ENCODE results near the gene TRPM4. TPM values are rescaled to one million over a fixed set of nuclear protein-coding genes. Genes with fewer than 3 reads are reported as not detected.

Gene TRPM4
- total RNA-seq, 1 donor from 2014 or later, result 63.4 TPM

GRCh38 chr19:49255674-49256073 lies 98.1 kb downstream of the TRPM4 start:
- Histone ChIP-seq H3K4me1 (no peaks in the 10 kb centered on the region), H3K36me3 (peaks cover 0 to 2% of the 10 kb centered on the region in 2 donors), H3K27ac (no peak overlapping the region), H3K9me3 (peaks cover 0 to 13% of the 10 kb centered on the region in 2 donors), H3K4me3 (no peak overlapping the region), H3K27me3 (no peaks in the 10 kb centered on the region)
- no peak for DNase-seq (ENCODE audit: low spot score in 2 of 2)
- TF ChIP-seq CTCF (IDR thresholded peaks at IDR 0.05), result no peak
- intact Hi-C loops (cut with DNase I), result no loop called here

- Histone ChIP-seq H3K27ac (no peak overlapping the region), H3K27me3 (no peaks in the 10 kb centered on the region), H3K9me3 (peaks cover 0 to 13% of the 10 kb centered on the region in 2 donors), H3K4me1 (no peaks in the 10 kb centered on the region), H3K4me3 (no peak overlapping the region), H3K36me3 (no peaks in the 10 kb centered on the region)
- TF ChIP-seq CTCF (IDR thresholded peaks at IDR 0.05), result no peak
- no peak for DNase-seq (ENCODE audit: low spot score in 2 of 2)
- intact Hi-C loops (cut with DNase I), result no loop called here
Measured at GRCh38 chr19:49256691-49257090, 99.1 kb downstream of the TRPM4 start.

Other genes starting within 250 kb of the TRPM4 start
- gene DHDH, start 224.1 kb upstream of the TRPM4 start, total RNA-seq, result not detected
- gene BAX, start 202.9 kb upstream of the TRPM4 start, total RNA-seq, result 182 TPM
- 7,736 TPM for gene FTL, start 192.5 kb upstream of the TRPM4 start, total RNA-seq
- gene GYS1, start 164.5 kb upstream of the TRPM4 start, total RNA-seq, result 21.8 TPM
- gene RUVBL2, start 163.9 kb upstream of the TRPM4 start, total RNA-seq, result 106 TPM
- gene LHB, start 140.7 kb upstream of the TRPM4 start, total RNA-seq, result not detected
- gene CGB3, start 133.5 kb upstream of the TRPM4 start, total RNA-seq, result not detected
- gene CGB2, start 125.9 kb upstream of the TRPM4 start, total RNA-seq, result not detected
- gene CGB1, start 120.9 kb upstream of the TRPM4 start, total RNA-seq, result not detected
- gene CGB5, start 113.9 kb upstream of the TRPM4 start, total RNA-seq, result not detected
- not detected for gene CGB8, start 108.7 kb upstream of the TRPM4 start, total RNA-seq
- gene CGB7, start 100.0 kb upstream of the TRPM4 start, total RNA-seq, result 10.2 TPM
- not detected for gene NTF4, start 93.0 kb upstream of the TRPM4 start, total RNA-seq
- gene KCNA7, start 85.1 kb upstream of the TRPM4 start, total RNA-seq, result not detected
- gene SNRNP70, start 72.3 kb upstream of the TRPM4 start, total RNA-seq, result 185 TPM
- 42.1 TPM for gene LIN7B, start 43.4 kb upstream of the TRPM4 start, total RNA-seq
- gene C19orf73, start 38.6 kb upstream of the TRPM4 start, total RNA-seq, result not detected
- gene PPFIA3, start 38.2 kb upstream of the TRPM4 start, total RNA-seq, result 33.3 TPM
- gene HRC, start 2.4 kb upstream of the TRPM4 start, total RNA-seq, result not detected
- gene SLC6A16, start 167.4 kb downstream of the TRPM4 start, total RNA-seq, result 0.85 TPM
- gene CD37, start 177.6 kb downstream of the TRPM4 start, total RNA-seq, result 15.6 TPM
- 51.4 TPM for gene TEAD2, start 204.6 kb downstream of the TRPM4 start, total RNA-seq
- not detected for gene DKKL1, start 206.1 kb downstream of the TRPM4 start, total RNA-seq
- not detected for gene KASH5, start 230.5 kb downstream of the TRPM4 start, total RNA-seq

Data from ascending aorta (tissue), 2 donors.